Nephron (organoid): Measurements from ENCODE around the gene TSHZ1.

ENCODE experiments used
- H3K27ac Mint-ChIP-seq, 3 experiments: 2 replicates each; pipeline ENCODE4 v1.8.0; 2020; ENCODE audit warnings: mixed read lengths in 3 of 3, mild to moderate bottlenecking in 2 of 3, moderate library complexity in 1 of 3
- H3K27me3 Mint-ChIP-seq: 2 replicates; pipeline ENCODE4 v1.8.0; 2021; ENCODE audit warnings: low read depth, mild to moderate bottlenecking, moderate library complexity, mixed read lengths
- H3K36me3 Mint-ChIP-seq: 2 replicates; pipeline ENCODE4 v1.8.0; 2020; ENCODE audit warnings: low read depth, mixed read lengths
- H3K4me1 Mint-ChIP-seq: 2 replicates; pipeline ENCODE4 v1.8.0; 2020; ENCODE audit warnings: mixed read lengths
- H3K4me3 Mint-ChIP-seq, 3 experiments: 2 replicates each; pipeline ENCODE4 v1.8.0; 2020; ENCODE audit warnings: mild to moderate bottlenecking in 3 of 3, mixed read lengths in 3 of 3, moderate library complexity in 2 of 3
- H3K9me3 Mint-ChIP-seq: 2 replicates; pipeline ENCODE4 v1.8.0; 2020; ENCODE audit warnings: mixed read lengths
- TF ChIP-seq, protein P1 (sequence below), 3 experiments: fragments of 200-600 bp; sonication (generic); IDR thresholded peaks; one replicate each; pipeline ENCODE4 v1.5.0; 2021; ENCODE audit warnings: antibody characterized with exemption in 3 of 3; ENCODE audit not compliant: unreplicated experiment in 3 of 3

Gene TSHZ1

DNA sequence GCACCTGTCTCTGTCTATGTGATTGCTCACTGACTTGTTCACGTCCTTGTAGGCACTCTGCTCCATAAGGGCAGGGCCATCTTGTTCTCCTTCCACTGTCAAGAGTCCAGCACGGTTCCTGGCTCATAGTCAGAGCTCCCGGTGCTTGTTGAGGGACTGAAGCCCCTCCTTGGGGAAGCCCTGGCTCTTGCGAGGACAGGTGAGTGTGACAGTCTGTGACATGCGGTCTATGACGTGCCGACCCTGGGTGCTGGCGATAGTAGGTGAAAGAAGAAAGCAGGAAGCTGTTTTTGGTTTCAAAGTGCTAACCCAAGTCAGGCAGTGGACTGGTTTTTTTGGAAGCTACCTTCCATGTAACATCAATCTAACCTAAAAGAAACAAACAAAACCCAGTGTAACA is 18.8 kb downstream of the TSHZ1 start:
- Mint-ChIP-seq H3K27me3 (no peaks in the 10 kb centered on the region), H3K9me3 (no peaks in the 10 kb centered on the region), H3K4me1 (peaks cover 79% of the 10 kb centered on the region), H3K36me3 (peaks cover 11% of the 10 kb centered on the region), H3K4me3 (no peak overlapping the region), H3K27ac (peak overlapping the region; percentile 76 to 99 (median 97))
- TF ChIP-seq, protein P1, sequence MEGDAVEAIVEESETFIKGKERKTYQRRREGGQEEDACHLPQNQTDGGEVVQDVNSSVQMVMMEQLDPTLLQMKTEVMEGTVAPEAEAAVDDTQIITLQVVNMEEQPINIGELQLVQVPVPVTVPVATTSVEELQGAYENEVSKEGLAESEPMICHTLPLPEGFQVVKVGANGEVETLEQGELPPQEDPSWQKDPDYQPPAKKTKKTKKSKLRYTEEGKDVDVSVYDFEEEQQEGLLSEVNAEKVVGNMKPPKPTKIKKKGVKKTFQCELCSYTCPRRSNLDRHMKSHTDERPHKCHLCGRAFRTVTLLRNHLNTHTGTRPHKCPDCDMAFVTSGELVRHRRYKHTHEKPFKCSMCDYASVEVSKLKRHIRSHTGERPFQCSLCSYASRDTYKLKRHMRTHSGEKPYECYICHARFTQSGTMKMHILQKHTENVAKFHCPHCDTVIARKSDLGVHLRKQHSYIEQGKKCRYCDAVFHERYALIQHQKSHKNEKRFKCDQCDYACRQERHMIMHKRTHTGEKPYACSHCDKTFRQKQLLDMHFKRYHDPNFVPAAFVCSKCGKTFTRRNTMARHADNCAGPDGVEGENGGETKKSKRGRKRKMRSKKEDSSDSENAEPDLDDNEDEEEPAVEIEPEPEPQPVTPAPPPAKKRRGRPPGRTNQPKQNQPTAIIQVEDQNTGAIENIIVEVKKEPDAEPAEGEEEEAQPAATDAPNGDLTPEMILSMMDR (IDR thresholded peaks at IDR 0.05; ENCODE audit: unreplicated experiment in 3 of 3), result no peak

DNA sequence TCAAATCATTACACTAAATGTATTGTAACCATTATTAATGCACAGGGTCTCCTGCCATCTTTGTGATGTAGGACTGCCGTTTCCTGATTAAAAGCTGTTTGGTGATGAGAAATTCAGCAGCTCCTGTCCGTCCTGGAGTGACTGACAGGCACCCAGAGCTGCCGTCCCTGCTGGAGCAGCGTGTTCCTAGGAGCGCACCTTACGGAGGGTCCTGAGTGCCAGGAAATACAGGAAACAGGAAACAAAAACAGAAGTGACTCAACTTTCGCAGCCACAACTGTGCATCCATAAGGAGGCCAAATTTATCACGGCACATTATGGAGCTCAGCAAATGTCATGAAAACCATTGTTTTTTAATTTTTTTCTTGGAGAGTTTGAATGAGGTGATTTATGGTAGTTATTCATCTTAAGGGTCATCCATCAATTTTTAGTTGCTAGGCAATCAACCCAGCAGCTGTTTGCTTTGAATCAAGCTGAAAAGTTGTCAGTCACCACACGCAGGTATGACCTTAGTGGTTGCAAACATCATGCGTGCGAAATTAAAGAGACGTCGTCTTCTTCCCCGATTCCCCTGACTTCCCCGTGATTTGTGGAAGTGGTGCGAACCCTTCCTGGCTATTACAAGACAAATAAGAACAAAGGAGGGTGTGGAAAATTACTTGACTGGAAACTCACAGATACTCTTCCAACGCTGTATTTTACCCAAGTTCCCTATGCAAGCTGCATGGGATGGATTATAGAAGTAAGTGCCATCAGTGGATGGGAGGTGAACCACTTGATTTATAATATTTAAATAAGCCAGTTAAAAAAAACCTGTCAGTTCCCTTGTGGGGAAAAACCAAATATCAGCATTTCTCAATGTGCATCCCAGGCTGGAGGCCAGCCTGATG is 19.8 kb downstream of the TSHZ1 start:
- H3K36me3 Mint-ChIP-seq, result peaks cover 11% of the 10 kb centered on the region
- TF ChIP-seq, protein P1 (IDR thresholded peaks at IDR 0.05; ENCODE audit: unreplicated experiment in 3 of 3), result no peak
- peak overlapping the region; percentile 76 to 99 (median 88) for H3K27ac Mint-ChIP-seq
- no peaks in the 10 kb centered on the region for H3K27me3 Mint-ChIP-seq
- H3K4me1 Mint-ChIP-seq, result peaks cover 76% of the 10 kb centered on the region
- no peak overlapping the region for H3K4me3 Mint-ChIP-seq
- no peaks in the 10 kb centered on the region for H3K9me3 Mint-ChIP-seq

DNA sequence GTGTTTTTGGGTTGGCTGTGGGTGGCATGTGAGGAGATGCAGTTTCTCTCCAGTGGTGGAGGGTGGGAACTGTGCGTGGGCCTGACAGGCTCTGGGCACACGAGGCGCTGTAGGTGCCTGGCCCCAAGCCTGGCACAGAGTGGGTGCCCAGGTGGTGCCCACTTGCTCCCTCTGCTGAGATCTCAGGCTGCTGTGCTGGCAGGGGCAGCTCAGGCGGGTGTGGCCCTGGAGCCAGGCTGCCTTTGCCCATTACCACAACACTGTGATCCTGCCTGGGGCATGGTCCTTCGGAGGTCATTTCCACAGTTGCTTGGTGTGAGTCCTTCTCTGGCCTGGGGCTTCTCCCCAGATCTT is 20.4 kb downstream of the TSHZ1 start:
- H3K4me3 Mint-ChIP-seq, result no peak overlapping the region
- TF ChIP-seq, protein P1 (IDR thresholded peaks at IDR 0.05; ENCODE audit: unreplicated experiment in 3 of 3), result no peak
- no peaks in the 10 kb centered on the region for H3K27me3 Mint-ChIP-seq
- peaks cover 15% of the 10 kb centered on the region for H3K36me3 Mint-ChIP-seq
- peaks cover 76% of the 10 kb centered on the region for H3K4me1 Mint-ChIP-seq
- H3K27ac Mint-ChIP-seq, result no peak overlapping the region
- no peaks in the 10 kb centered on the region for H3K9me3 Mint-ChIP-seq

DNA sequence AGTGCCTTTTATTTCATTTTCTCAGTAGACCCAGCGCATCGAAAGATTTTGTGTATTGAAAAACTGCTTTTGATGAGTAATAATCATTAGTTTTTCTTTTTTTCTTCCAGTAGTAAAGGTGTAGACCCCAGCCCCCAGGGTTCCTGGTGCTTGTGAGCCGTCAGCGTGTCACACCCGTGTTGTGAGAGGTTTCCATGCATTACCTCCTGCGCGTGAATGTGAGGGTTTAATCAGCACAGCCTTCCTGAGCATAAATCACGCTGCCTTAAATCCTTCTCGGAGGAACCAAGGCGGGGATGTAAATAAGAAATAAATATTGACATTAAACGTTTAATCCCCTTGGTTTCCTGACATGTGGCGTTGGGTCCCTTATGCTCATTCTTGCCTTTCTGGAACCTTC is 24.3 kb downstream of the TSHZ1 start:
- peak overlapping the region in 1 of 3 experiments; percentile 7 for H3K27ac Mint-ChIP-seq
- TF ChIP-seq, protein P1 (IDR thresholded peaks at IDR 0.05; ENCODE audit: unreplicated experiment in 3 of 3), result no peak
- H3K9me3 Mint-ChIP-seq, result no peaks in the 10 kb centered on the region
- no peaks in the 10 kb centered on the region for H3K27me3 Mint-ChIP-seq
- H3K4me1 Mint-ChIP-seq, result peaks cover 50% of the 10 kb centered on the region
- H3K4me3 Mint-ChIP-seq, result no peak overlapping the region
- peaks cover 30% of the 10 kb centered on the region for H3K36me3 Mint-ChIP-seq

GRCh38 chr18:75235896-75236295 is 25.3 kb downstream of the TSHZ1 start:
- no peaks in the 10 kb centered on the region for H3K9me3 Mint-ChIP-seq
- H3K27ac Mint-ChIP-seq, result peak overlapping the region in 2 of 3 experiments; percentile 54 to 63
- peak overlapping the region in 1 of 3 experiments; percentile 4 for H3K4me3 Mint-ChIP-seq
- H3K4me1 Mint-ChIP-seq, result peaks cover 45% of the 10 kb centered on the region
- no peaks in the 10 kb centered on the region for H3K27me3 Mint-ChIP-seq
- peaks cover 29% of the 10 kb centered on the region for H3K36me3 Mint-ChIP-seq
- TF ChIP-seq, protein P1 (IDR thresholded peaks at IDR 0.05; ENCODE audit: unreplicated experiment in 3 of 3), result no peak

GRCh38 chr18:75238100-75238499 is 27.5 kb downstream of the TSHZ1 start:
- no peak overlapping the region for H3K4me3 Mint-ChIP-seq
- H3K9me3 Mint-ChIP-seq, result no peaks in the 10 kb centered on the region
- no peaks in the 10 kb centered on the region for H3K27me3 Mint-ChIP-seq
- TF ChIP-seq, protein P1 (IDR thresholded peaks at IDR 0.05; ENCODE audit: unreplicated experiment in 3 of 3), result no peak
- peaks cover 33% of the 10 kb centered on the region for H3K4me1 Mint-ChIP-seq
- peak overlapping the region; percentile 20 to 81 (median 29) for H3K27ac Mint-ChIP-seq
- H3K36me3 Mint-ChIP-seq, result peaks cover 47% of the 10 kb centered on the region
